ENCODE measurements around the gene PRKACA.

Gene PRKACA

DNA sequence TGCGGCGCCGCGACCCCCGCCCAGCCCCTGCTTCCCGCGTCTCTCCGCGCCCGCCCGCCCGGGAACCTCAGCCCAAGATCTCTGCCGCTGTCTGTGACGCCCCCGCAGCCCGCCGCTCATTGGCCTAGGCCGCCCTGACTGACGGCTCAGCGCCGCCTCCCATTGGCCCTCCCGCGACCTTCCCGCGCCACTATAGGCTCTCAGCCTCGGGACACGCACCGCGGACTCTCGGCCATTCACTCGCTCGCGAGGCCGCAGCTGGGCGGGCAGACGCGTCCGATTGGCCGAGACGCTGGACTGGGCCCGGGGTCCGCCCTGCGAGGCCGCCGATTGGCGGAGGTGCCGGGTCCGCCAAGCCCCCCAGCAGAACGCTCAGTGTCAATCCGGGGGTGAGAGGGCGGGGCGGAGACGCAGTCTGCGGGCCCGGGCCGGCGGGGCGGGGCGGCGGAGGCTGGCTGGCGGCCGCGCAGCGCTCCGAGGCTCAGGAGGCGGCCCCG lies at the start of gene PRKACA:
TSS of gene PRKACA (minus strand) at position 95 of the 497 bp plus-strand sequence. CDS start 215 bp downstream, outside the sequence.
- DNase-seq (ENCODE audit: extremely low read depth, low read depth): peak; percentile 90
- TF ChIP-seq, protein P1, sequence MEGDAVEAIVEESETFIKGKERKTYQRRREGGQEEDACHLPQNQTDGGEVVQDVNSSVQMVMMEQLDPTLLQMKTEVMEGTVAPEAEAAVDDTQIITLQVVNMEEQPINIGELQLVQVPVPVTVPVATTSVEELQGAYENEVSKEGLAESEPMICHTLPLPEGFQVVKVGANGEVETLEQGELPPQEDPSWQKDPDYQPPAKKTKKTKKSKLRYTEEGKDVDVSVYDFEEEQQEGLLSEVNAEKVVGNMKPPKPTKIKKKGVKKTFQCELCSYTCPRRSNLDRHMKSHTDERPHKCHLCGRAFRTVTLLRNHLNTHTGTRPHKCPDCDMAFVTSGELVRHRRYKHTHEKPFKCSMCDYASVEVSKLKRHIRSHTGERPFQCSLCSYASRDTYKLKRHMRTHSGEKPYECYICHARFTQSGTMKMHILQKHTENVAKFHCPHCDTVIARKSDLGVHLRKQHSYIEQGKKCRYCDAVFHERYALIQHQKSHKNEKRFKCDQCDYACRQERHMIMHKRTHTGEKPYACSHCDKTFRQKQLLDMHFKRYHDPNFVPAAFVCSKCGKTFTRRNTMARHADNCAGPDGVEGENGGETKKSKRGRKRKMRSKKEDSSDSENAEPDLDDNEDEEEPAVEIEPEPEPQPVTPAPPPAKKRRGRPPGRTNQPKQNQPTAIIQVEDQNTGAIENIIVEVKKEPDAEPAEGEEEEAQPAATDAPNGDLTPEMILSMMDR (IDR thresholded peaks at IDR 0.05; ENCODE audit: low read depth, low read length, missing control alignments): no peak
- H3K4me3 ChIP-seq (replicated peaks; ENCODE audit: low read depth, low read length): peak within 1 kb of the TSS; percentile 62

DNA sequence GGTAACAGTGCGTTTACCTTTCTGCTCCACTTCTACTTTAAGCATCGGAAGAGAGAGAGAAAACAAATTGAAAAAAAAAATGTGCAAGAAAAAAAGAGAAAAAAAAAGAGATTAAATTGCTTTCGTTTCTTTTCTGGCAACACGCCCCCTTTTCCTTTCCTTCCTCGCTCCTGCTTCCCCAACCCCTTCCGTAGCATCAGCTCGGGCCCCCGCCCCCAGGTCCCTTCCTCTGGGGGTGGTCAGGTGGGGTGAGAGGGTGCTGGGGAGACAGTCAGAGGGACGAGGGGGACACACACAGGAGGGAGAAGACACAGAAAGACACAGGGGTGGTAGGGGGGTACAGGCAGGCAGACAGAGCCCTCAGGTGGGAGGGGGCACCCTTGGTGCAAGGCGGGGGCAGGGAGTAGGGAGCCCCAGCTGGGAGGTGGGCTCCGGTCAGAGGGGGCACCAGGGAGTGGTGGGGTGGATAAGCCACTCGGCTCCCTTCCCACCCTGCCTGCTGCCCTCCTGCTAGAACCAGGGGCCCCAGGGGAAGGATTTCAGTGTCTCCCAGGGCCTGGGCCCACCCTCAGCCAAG lies 49.5 kb upstream of the PRKACA start:
- no peak overlapping the region for H3K4me3 ChIP-seq (replicated peaks; ENCODE audit: low read depth, low read length)
- TF ChIP-seq, protein P1 (IDR thresholded peaks at IDR 0.05; ENCODE audit: low read depth, low read length, missing control alignments): no peak
- DNase-seq (ENCODE audit: extremely low read depth, low read depth): no peak

DNA sequence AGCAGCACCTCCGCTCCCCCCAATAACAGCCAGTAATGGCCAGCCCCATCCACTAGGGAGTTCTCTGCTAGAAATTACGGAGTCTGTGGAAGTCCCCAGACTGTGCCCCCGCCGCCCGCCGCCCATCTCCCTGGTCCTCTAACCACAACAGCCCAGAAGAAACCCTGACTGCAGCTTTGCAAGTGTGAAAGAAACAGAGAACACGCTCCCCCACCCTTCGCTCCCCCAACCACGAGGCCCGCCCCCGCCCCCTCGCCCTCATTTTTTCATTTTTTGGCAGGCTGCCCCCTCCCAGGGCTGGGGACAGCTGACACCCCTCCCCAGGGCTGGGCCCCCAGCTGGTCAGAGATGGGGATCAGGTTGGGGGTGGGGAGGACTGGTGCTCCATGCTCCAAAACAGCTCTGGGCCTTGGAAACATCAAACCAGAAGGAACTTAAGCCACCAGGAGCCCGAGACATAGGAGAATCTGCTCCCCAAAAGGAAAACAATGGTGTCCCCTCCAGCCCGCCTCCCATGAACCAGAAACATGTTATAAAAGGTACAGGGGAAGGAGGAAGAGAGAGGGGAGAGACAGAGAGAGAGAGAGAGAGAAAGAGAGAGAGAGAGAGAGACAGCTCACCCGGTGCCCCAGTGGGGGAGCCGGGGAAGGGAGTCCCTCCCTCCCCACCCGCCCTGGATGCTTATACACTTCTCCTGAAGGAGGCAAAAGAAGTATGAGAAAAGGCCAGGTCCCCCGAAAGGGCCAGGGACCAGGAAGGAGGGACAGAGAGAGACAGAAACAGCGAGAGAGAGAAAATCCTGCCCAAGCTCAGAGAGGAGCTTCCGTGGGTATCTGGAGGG lies 48.6 kb upstream of the PRKACA start:
- no peak for DNase-seq (ENCODE audit: extremely low read depth, low read depth)
- no peak overlapping the region for H3K4me3 ChIP-seq (replicated peaks; ENCODE audit: low read depth, low read length)
- TF ChIP-seq, protein P1 (IDR thresholded peaks at IDR 0.05; ENCODE audit: low read depth, low read length, missing control alignments): no peak

DNA sequence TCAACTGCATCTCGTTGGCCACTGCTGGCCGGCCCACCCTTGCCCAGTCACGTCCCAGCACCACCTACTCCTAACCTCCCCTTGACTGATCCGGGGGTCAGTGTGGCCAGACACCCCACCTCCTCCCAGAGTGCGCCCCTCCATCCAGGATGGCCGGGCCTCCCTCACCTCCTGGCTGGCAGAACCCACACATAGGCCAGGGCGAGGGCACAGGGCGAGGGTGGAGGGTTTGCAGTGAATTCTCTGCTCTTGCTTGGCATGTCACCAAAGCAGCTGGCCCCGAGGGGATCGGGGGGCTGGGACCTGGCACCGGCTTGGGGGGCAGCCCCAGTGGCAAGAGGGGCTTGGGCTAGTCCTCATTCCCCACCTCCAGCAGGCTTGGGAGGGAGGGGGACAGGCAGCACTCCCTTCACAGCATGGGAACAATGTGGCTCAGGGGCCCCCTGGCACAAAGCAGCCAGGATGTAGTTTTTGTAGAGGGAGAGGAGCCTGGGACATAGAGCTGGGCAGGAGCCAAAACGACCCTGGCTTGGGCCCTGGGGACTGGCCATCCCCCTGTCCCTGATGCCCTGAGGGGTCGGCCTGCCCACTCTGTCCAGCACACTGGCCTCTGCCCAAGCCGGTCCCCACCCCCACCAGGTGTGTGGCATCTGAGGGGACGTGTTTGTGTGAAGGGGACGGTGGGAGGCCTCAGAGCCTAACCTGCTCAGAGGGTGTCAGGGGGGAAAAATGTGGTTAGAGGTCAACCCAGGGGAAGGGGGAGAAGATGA lies 47.3 kb upstream of the PRKACA start:
- DNase-seq (ENCODE audit: extremely low read depth, low read depth): no peak
- no peak overlapping the region for H3K4me3 ChIP-seq (replicated peaks; ENCODE audit: low read depth, low read length)
- TF ChIP-seq, protein P1 (IDR thresholded peaks at IDR 0.05; ENCODE audit: low read depth, low read length, missing control alignments): no peak

DNA sequence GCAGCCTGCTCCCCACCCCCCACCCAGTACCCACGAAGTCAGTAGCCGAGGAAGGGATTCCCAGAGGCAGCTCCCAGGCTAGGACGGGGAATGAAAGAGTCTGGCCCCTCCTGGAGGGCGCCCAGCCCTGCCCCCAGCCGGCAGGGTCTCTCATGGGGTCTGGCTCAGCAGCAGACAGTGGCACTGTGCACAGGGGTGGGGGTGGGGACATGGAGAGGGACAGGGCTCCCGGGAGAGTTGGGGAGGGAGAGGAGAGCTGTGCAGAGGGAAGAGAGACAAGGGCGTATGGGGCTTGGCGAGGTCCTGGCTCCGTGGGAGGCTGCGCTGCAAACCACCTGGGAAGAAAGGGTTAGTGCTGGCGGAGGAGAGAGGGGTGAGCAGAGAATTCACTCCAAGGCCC lies 46.5 kb upstream of the PRKACA start:
- TF ChIP-seq, protein P1 (IDR thresholded peaks at IDR 0.05; ENCODE audit: low read depth, low read length, missing control alignments): no peak
- no peak for DNase-seq (ENCODE audit: extremely low read depth, low read depth)
- H3K4me3 ChIP-seq (replicated peaks; ENCODE audit: low read depth, low read length): no peak overlapping the region

DNA sequence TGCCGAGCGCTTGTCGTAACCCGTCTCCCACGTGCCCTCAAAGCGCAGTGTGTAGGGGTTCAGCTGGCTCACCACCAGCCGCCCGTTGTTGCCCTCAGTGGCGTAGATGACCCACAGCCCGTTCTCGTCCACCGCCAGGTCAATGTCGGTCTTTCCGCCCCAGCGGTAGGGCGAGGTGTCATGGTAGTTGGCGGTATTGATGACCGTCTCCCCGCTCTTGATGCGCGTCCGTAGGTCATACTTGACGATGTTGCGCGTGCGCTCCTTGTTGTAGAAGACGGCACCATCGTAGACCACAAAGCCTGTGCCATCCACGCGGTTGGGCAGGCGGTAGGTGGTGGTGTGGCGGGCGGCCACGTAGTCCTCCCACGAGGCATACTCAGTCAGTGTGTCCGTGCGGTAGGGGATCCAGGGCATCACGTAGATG lies 45.3 kb upstream of the PRKACA start:
- H3K4me3 ChIP-seq (replicated peaks; ENCODE audit: low read depth, low read length): no peak overlapping the region
- TF ChIP-seq, protein P1 (IDR thresholded peaks at IDR 0.05; ENCODE audit: low read depth, low read length, missing control alignments): no peak
- no peak for DNase-seq (ENCODE audit: extremely low read depth, low read depth)

All from HFF-Myc (cell line).